NB4 (cell line): Measurements from ENCODE around the gene ROPN1L.

Experiments
- POLR2A ChIP-seq: IDR thresholded peaks from 2 replicates; pipeline ENCODE4 v1.6.1; 2011; ENCODE audit warnings: mild to moderate bottlenecking; ENCODE audit not compliant: insufficient read length; ENCODE audit errors: extremely low read depth
- TF ChIP-seq, protein P1 (sequence below): IDR thresholded peaks from one replicate; pipeline ENCODE4 v1.5.1; 2012; ENCODE audit warnings: low read depth, low read length
- TF ChIP-seq, protein P2 (sequence below): IDR thresholded peaks from 2 replicates; pipeline ENCODE4 v1.6.1; 2011; ENCODE audit warnings: low read depth, low read length

DNA sequence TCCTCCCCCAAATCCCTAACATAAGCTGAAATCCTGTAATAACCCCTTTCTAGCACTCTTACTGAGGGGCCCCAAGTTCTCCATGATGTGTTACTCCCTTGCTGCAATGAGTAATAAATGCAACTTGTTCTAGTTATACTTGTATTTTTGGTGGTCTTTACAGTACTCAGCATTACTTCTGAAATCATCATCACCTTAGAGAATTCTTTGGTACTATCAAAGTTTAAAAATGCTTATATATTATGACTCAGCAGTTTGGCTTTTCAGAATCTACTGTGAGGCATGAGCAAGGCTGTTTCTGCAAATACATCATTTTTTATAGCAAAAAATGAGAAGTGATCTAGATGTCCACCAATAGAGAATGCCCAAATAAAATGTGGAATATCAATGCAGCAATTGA is 20.7 kb upstream of the ROPN1L start:
- TF ChIP-seq, protein P1, sequence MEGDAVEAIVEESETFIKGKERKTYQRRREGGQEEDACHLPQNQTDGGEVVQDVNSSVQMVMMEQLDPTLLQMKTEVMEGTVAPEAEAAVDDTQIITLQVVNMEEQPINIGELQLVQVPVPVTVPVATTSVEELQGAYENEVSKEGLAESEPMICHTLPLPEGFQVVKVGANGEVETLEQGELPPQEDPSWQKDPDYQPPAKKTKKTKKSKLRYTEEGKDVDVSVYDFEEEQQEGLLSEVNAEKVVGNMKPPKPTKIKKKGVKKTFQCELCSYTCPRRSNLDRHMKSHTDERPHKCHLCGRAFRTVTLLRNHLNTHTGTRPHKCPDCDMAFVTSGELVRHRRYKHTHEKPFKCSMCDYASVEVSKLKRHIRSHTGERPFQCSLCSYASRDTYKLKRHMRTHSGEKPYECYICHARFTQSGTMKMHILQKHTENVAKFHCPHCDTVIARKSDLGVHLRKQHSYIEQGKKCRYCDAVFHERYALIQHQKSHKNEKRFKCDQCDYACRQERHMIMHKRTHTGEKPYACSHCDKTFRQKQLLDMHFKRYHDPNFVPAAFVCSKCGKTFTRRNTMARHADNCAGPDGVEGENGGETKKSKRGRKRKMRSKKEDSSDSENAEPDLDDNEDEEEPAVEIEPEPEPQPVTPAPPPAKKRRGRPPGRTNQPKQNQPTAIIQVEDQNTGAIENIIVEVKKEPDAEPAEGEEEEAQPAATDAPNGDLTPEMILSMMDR: no peak
- no peak for TF ChIP-seq POLR2A
- TF ChIP-seq, protein P2, sequence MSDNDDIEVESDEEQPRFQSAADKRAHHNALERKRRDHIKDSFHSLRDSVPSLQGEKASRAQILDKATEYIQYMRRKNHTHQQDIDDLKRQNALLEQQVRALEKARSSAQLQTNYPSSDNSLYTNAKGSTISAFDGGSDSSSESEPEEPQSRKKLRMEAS: no peak
